Middle frontal gyrus (tissue), 1 donor: Measurements from ENCODE around the gene SUPT3H.

Experiments
- DNase-seq: peaks from one replicate; pipeline ENCODE4 v3.0.0-alpha.2; 2015; ENCODE audit warnings: low spot score; ENCODE audit errors: extremely low spot score

Gene SUPT3H

GRCh38 chr6:45377554-45378333, at the start of gene SUPT3H:
Gene SUPT3H, minus strand, starts transcription at chr6:45377934.
- peak; percentile 93 for DNase-seq

GRCh38 chr6:45426251-45426650, 48.5 kb upstream of the SUPT3H start:
- DNase-seq: no peak

- no peak for DNase-seq
Observed at GRCh38 chr6:45424451-45424861, 46.7 kb upstream of the SUPT3H start.

GRCh38 chr6:45423824-45424450, 46.2 kb upstream of the SUPT3H start:
- no peak for DNase-seq

- DNase-seq: no peak
Observed at GRCh38 chr6:45423111-45423823, 45.5 kb upstream of the SUPT3H start.

- no peak for DNase-seq
Observed at GRCh38 chr6:45422503-45423110, 44.9 kb upstream of the SUPT3H start.

GRCh38 chr6:45421709-45422502, 44.2 kb upstream of the SUPT3H start:
- no peak for DNase-seq

- no peak for DNase-seq
Observed at GRCh38 chr6:45420909-45421708, 43.4 kb upstream of the SUPT3H start.

- DNase-seq: no peak
Observed at GRCh38 chr6:45420083-45420908, 42.6 kb upstream of the SUPT3H start.

GRCh38 chr6:45419571-45420082, 41.9 kb upstream of the SUPT3H start:
- DNase-seq: no peak

- DNase-seq: no peak
Observed at GRCh38 chr6:45417436-45417835, 39.7 kb upstream of the SUPT3H start.

- no peak for DNase-seq
Observed at GRCh38 chr6:45416700-45417099, 39.0 kb upstream of the SUPT3H start.

- DNase-seq: no peak
Observed at GRCh38 chr6:45415788-45416518, 38.2 kb upstream of the SUPT3H start.

- no peak for DNase-seq
Observed at GRCh38 chr6:45415315-45415714, 37.6 kb upstream of the SUPT3H start.

GRCh38 chr6:45411959-45412358, 34.2 kb upstream of the SUPT3H start:
- no peak for DNase-seq

- no peak for DNase-seq
Observed at GRCh38 chr6:45400021-45400420, 22.3 kb upstream of the SUPT3H start.

- no peak for DNase-seq
Observed at GRCh38 chr6:45398075-45398813, 20.5 kb upstream of the SUPT3H start.

GRCh38 chr6:45394586-45395095, 16.9 kb upstream of the SUPT3H start:
- no peak for DNase-seq
